Activated CD8-positive, alpha-beta T cell treated with anti-CD3 and anti-CD28 coated beads for 36 hours (primary cell): ENCODE measurements around the gene HOXB7. TPM values are rescaled to one million over a fixed set of nuclear protein-coding genes. Genes with fewer than 3 reads are reported as not detected.

Experiments used
- ATAC-seq: fragments of 200-7000 bp; cut with Tn5 transposase; one replicate; pipeline ENCODE4 v1.10.0; 2021; ENCODE audit warnings: mild to moderate bottlenecking, moderate library complexity
- CTCF ChIA-PET: fragments of 350-600 bp; sonication (Branson Sonifier 250); formaldehyde crosslinking; loops from one replicate; lab custom pipeline; 2021; ENCODE audit warnings: antibody characterized with exemption; lab: Charles Lee
- POLR2A ChIA-PET: fragments of 350-600 bp; sonication (Branson Sonifier 250); formaldehyde crosslinking; loops from one replicate; lab custom pipeline; 2021; ENCODE audit warnings: antibody characterized with exemption; lab: Charles Lee
- DNase-seq: peaks from one replicate; pipeline ENCODE4 v3.0.0-alpha.2; 2020
- H3K27ac Mint-ChIP-seq: one replicate; pipeline ENCODE4 v1.8.0; 2021; ENCODE audit warnings: mild to moderate bottlenecking, mixed read lengths
- H3K27me3 Mint-ChIP-seq: one replicate; pipeline ENCODE4 v1.8.0; 2021; ENCODE audit warnings: mixed read lengths
- H3K36me3 Mint-ChIP-seq: one replicate; pipeline ENCODE4 v1.8.0; 2021; ENCODE audit warnings: low read depth, mixed read lengths
- H3K4me1 Mint-ChIP-seq: one replicate; pipeline ENCODE4 v1.8.0; 2021; ENCODE audit warnings: low read depth, mixed read lengths
- H3K4me3 Mint-ChIP-seq: one replicate; pipeline ENCODE4 v1.8.0; 2021; ENCODE audit warnings: mild to moderate bottlenecking, moderate library complexity, mixed read lengths
- H3K9me3 Mint-ChIP-seq: one replicate; pipeline ENCODE4 v1.8.0; 2021; ENCODE audit warnings: mixed read lengths
- intact Hi-C: fragments of 100-400 bp; cut with micrococcal nuclease; formaldehyde crosslinking; loops from one replicate; pipeline ENCODE4 v1.10.0; 2022
- total RNA-seq, 2 experiments: library from RNA; stranded (reverse); gene quantifications; one replicate each; pipeline ENCODE4 v1.2.3, GENCODE V29; 2021
- TF ChIP-seq, protein P1 (sequence below): fragments of 200-600 bp; IDR thresholded peaks from one replicate; pipeline ENCODE4 v1.8.0; 2022; ENCODE audit warnings: antibody characterized with exemption, mild to moderate bottlenecking

The HOXB7 gene
- total RNA-seq, 2 experiments from 2014 or later = 0.50 to 1.0 TPM

DNA sequence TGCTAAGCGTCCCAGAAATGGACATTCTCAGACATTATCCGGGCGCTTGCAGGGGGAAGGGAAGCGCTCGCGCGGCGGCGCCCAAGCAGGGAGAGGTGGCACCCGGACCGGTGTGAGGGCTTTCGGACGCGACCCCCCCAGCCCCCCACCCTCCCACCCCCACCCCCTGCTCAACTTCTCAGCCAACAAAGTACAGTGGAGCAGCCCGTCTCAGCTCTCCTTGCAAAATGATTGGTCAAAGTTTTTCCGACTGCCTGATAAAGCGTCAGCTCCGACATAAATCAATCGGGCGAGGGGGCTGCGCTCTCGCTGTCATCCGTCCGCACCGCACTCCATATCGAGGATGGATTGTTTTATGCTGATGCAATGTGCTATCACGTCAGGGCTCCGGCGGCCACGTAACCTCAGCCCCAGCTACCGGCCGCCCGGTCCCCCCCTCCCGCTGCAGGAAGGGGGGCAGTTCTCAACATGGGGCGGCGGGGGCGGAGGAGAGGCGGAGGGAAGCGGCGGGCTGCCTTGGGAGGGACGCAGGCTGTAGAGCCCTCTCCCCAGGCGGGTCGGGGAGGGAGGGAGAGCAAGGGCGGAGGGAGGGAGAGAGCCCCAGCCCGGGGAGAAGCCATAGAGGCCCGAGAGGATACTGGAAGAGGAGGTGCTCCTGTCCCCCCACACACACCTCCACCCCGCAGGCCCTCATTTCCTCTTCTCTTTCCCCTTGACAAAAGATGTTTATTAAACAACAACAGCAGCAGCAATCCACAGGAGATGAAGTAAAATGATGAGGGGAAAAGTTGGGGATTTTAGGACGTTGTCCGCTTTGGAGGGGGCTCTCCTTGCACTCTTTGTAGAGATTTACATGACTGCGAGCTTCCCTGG lies 15.7 kb upstream of the HOXB7 start, which contains the start of gene HOXB9:
HOXB9 (minus strand) TSS at position 114 of the 873 bp plus-strand sequence; CDS start at position 25, 89 bp downstream.
- intact Hi-C loops = no loop called here
- POLR2A ChIA-PET = interaction anchor here (0.9 to 3.2 kb wide), 3 partner anchors 12 to 519 kb away, joined by 3 to 19 read pairs (median 3); partner anchors contain the start of genes HOXB5, HOXB8 and SNX11
- H3K27me3 Mint-ChIP-seq = peaks cover 77% of the 10 kb centered on the region
- H3K4me1 Mint-ChIP-seq = peaks cover 8% of the 10 kb centered on the region
- DNase-seq (peak; percentile 86), ATAC-seq (peak; percentile 78)
- no peaks in the 10 kb centered on the region for H3K36me3 Mint-ChIP-seq
- CTCF ChIA-PET = interaction anchor here (1.3 to 5.5 kb wide), 7 partner anchors 9 to 35 kb away, joined by 3 to 40 read pairs (median 8); partner anchors contain the start of genes HOXB5 and HOXB8
- peak within 1 kb of the TSS; percentile 77 for H3K4me3 Mint-ChIP-seq
- TF ChIP-seq, protein P1, sequence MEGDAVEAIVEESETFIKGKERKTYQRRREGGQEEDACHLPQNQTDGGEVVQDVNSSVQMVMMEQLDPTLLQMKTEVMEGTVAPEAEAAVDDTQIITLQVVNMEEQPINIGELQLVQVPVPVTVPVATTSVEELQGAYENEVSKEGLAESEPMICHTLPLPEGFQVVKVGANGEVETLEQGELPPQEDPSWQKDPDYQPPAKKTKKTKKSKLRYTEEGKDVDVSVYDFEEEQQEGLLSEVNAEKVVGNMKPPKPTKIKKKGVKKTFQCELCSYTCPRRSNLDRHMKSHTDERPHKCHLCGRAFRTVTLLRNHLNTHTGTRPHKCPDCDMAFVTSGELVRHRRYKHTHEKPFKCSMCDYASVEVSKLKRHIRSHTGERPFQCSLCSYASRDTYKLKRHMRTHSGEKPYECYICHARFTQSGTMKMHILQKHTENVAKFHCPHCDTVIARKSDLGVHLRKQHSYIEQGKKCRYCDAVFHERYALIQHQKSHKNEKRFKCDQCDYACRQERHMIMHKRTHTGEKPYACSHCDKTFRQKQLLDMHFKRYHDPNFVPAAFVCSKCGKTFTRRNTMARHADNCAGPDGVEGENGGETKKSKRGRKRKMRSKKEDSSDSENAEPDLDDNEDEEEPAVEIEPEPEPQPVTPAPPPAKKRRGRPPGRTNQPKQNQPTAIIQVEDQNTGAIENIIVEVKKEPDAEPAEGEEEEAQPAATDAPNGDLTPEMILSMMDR = no peak
- H3K9me3 Mint-ChIP-seq = no peaks in the 10 kb centered on the region
- H3K27ac Mint-ChIP-seq = peak within 1 kb of the TSS; percentile 90

DNA sequence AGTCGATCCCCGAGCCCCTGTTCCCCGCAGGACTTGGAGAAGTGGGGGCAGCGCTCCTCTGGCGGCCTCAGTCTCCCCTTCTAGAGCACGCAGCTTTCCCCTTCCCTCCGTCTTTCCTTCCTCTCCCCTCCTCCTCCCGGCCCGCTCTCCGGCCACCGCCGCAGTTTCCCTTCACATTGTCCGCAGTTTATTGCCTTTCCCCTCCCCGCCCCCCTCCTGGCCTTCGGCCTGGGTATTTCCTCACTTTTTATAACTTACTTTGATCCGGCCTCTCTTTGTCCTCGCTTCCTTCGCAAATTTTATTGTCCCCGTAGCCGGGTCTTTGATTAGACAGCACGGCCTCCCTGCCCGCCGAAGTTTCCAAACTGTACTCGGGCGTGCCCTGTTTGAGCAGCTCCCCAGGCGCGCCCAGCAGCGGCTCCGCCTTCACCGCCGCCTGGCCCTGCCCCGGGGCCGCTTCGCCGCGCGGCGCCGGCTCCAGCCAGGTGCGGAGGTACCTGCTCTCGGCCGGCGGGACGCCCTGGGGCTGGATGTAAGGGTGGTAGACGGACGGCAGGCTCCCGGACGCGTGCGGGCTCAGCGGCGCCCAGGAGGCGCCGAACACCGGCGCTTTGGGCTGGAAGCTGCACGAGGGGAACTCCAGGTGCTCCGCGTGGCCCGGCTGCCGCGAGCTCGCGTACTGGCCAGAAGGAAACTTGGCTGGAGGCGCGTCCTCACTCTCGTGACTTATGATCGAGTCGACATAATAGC lies 14.9 kb upstream of the HOXB7 start:
- ChIA-PET CTCF (interaction anchor here (0.8 to 5.5 kb wide), 8 partner anchors 10 to 545 kb away, joined by 3 to 40 read pairs (median 7); partner anchors contain the start of genes HOXB5 and HOXB8), POLR2A (interaction anchor here (0.8 to 3.2 kb wide), 4 partner anchors 11 to 518 kb away, joined by 3 to 19 read pairs (median 3); partner anchors contain the start of genes HOXB5, HOXB8 and SNX11)
- intact Hi-C loops = no loop called here
- H3K4me3 Mint-ChIP-seq = peak overlapping the region; percentile 77
- H3K36me3 Mint-ChIP-seq = no peaks in the 10 kb centered on the region
- peaks cover 77% of the 10 kb centered on the region for H3K27me3 Mint-ChIP-seq
- DNase-seq (peak; percentile 55), ATAC-seq (peak; percentile 58)
- TF ChIP-seq, protein P1 = no peak
- H3K4me1 Mint-ChIP-seq = peaks cover 8% of the 10 kb centered on the region
- no peaks in the 10 kb centered on the region for H3K9me3 Mint-ChIP-seq
- peak overlapping the region; percentile 52 for H3K27ac Mint-ChIP-seq

DNA sequence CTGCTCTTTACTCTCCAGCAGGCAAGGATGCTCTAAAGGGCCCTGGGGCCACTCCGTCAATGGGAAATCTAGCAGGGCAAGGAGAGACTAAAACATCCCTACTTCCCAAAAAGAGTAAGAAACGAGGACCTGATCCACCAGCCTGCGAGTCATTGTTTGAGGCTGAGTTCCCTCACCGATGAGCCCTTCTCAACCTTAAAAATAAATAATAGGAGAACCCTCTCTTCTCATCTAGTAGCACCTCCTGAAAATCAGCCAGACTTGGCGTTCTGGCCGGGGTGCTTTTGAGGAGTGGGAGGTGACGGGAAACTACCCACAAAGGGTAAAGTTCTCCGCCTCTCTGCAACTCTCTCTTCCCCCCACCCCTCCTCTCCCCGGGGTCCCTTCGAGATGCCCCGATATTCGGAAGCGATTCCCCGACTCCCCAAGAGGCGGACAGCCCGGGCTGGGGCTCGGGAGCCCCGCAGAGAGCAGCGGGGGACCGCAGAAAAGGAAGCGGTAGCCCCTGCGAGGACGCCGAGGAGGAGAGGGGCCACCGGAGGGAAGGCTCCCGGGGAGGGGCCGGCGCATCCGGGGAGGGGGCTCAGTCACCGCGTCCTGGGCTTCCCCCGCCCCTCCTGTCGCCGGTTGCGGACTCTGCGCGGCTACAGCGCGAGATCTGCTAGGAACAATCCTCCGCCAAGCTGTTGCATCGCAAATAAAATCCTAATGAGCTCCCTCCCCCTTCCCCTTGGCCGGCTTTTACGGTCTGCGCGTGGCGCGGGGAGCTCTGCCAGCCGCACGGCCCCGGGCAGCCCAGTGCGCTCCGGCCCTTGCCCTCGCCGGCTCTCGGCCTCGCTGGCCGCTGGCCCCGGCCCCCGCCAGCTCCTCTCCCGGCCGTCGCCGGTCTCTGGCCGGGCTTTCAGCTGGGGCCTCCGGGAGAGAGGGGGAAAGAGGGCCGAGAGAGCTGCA lies 14.0 kb upstream of the HOXB7 start:
- Mint-ChIP-seq H3K9me3 (no peaks in the 10 kb centered on the region), H3K36me3 (no peaks in the 10 kb centered on the region), H3K27ac (no peak overlapping the region), H3K4me1 (peaks cover 8% of the 10 kb centered on the region), H3K27me3 (peaks cover 76% of the 10 kb centered on the region), H3K4me3 (peak overlapping the region; percentile 77)
- CTCF ChIA-PET = interaction anchor here (0.8 to 5.5 kb wide), 10 partner anchors 10 to 545 kb away, joined by 3 to 40 read pairs (median 9); partner anchors contain the start of genes HOXB5 and HOXB8
- ATAC-seq (peak; percentile 31), DNase-seq (peak; percentile 46)
- POLR2A ChIA-PET = interaction anchor here (0.8 to 3.2 kb wide), 4 partner anchors 11 to 517 kb away, joined by 3 to 19 read pairs (median 3); partner anchors contain the start of genes HOXB8 and SNX11
- TF ChIP-seq, protein P1 = no peak
- intact Hi-C loops = no loop called here

DNA sequence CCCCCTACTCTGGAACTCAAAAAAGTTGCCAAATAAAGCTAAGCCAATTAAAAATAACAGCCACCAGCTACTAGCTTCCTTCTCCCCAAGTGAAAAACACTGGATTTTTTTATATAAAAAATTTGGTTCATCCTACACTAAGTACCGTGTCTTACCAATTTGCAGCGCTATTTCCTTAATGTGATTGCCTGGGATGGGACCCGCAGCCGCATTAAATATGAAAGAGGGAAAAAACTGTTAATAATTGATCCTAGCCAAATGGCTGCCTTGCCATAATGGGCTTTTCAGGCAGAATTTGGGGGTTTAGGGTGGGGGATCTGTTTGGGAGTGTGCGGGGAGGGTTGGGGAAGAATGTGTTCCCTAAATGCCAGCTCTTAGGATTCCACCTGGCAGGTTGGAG lies 13.3 kb upstream of the HOXB7 start:
- CTCF ChIA-PET = interaction anchor here (0.8 to 4.4 kb wide), 3 partner anchors 9 to 13 kb away, joined by 3 to 31 read pairs (median 21); partner anchors contain the start of gene HOXB8
- no peak overlapping the region for H3K27ac Mint-ChIP-seq
- POLR2A ChIA-PET = interaction anchor here (0.9 to 1.4 kb wide), 2 partner anchors 23 to 37 kb away, joined by 3 read pairs; no protein-coding TSS in a partner anchor
- TF ChIP-seq, protein P1 = no peak
- H3K36me3 Mint-ChIP-seq = no peaks in the 10 kb centered on the region
- H3K27me3 Mint-ChIP-seq = peaks cover 75% of the 10 kb centered on the region
- no peaks in the 10 kb centered on the region for H3K9me3 Mint-ChIP-seq
- intact Hi-C loops = no loop called here
- ATAC-seq (no peak), DNase-seq (no peak)
- H3K4me3 Mint-ChIP-seq = peak overlapping the region; percentile 43
- H3K4me1 Mint-ChIP-seq = peaks cover 9% of the 10 kb centered on the region
